HEK293 (cell line): ENCODE results near the gene LLGL1.
A peak's percentile ranks its signal among the peaks of the same experiment; 100 is the strongest.

Experiments
- CTCF ChIA-PET: fragments of 350-600 bp; formaldehyde crosslinking; extraction: SDS; loops from one replicate; lab custom pipeline; 2021; ENCODE audit warnings: antibody characterized with exemption; lab: Yijun Ruan, JAX
- POLR2A ChIA-PET: fragments of 300-600 bp; formaldehyde crosslinking; extraction: SDS; loops from one replicate; lab custom pipeline; 2020; ENCODE audit warnings: antibody characterized with exemption, inconsistent platforms; lab: Yijun Ruan, JAX
- H3K27ac ChIP-seq: fragments of 200-500 bp; sonication (Bioruptor generic); 2 replicates; pipeline ENCODE4 v1.5.1; 2014; ENCODE audit warnings: low read depth, low read length, control low read depth, inconsistent platforms; ENCODE audit errors: extremely low read depth
- H3K36me3 ChIP-seq, 2 experiments: fragments of 200-500 bp in 1 of 2; sonication (Bioruptor generic) in 1 of 2; 1 replicate in 1 of 2; 2 replicates in 1 of 2; pipeline ENCODE4 v1.5.1; 2014 to 2017; ENCODE audit warnings: inconsistent platforms in 2 of 2, low read length in 2 of 2; ENCODE audit not compliant: control insufficient read depth in 2 of 2, insufficient read depth in 1 of 2
- H3K4me1 ChIP-seq: fragments of 200-500 bp; sonication (Bioruptor generic); 2 replicates; pipeline ENCODE4 v1.5.1; 2014; ENCODE audit warnings: mild to moderate bottlenecking, low read length, inconsistent platforms; ENCODE audit not compliant: control insufficient read depth, insufficient read depth
- H3K4me3 ChIP-seq: 2 replicates; pipeline ENCODE4 v1.5.1; 2011; ENCODE audit warnings: low read depth, mild to moderate bottlenecking, control low read depth, low read length, moderate library complexity
- H3K9me3 ChIP-seq: fragments of 200-500 bp; sonication (Bioruptor generic); 2 replicates; pipeline ENCODE4 v1.5.1; 2014; ENCODE audit warnings: low read depth, low read length, inconsistent platforms; ENCODE audit not compliant: control insufficient read depth, insufficient read depth
- FEZF1 ChIP-seq: fragments of 450-650 bp; formaldehyde crosslinking; IDR thresholded peaks from 2 replicates; pipeline ENCODE4 v1.5.1; 2016; ENCODE audit warnings: missing biosample characterization, missing genetic modification characterization
- HOXC10 ChIP-seq: sonication (generic); formaldehyde crosslinking; IDR thresholded peaks from 2 replicates; pipeline ENCODE4 v1.8.1; 2023; ENCODE audit warnings: mild to moderate bottlenecking, missing genetic modification reagents
- KLF17 ChIP-seq: fragments of 450-650 bp; formaldehyde crosslinking; IDR thresholded peaks from 2 replicates; pipeline ENCODE4 v1.5.1; 2016; ENCODE audit warnings: missing biosample characterization, missing genetic modification characterization
- KLF9 ChIP-seq: fragments of 450-650 bp; formaldehyde crosslinking; IDR thresholded peaks from 2 replicates; pipeline ENCODE4 v1.5.1; 2016; ENCODE audit warnings: missing biosample characterization, missing genetic modification characterization, low read depth
- MZF1 ChIP-seq: fragments of 450-650 bp; formaldehyde crosslinking; IDR thresholded peaks from 2 replicates; pipeline ENCODE4 v1.5.1; 2017; ENCODE audit warnings: missing biosample characterization, missing genetic modification characterization, borderline replicate concordance
- REPIN1 ChIP-seq: fragments of 450-650 bp; formaldehyde crosslinking; IDR thresholded peaks from 2 replicates; pipeline ENCODE4 v1.5.1; 2017; ENCODE audit warnings: missing biosample characterization, missing genetic modification characterization, low read depth
- ZBTB1 ChIP-seq: fragments of 450-650 bp; formaldehyde crosslinking; IDR thresholded peaks from 2 replicates; pipeline ENCODE4 v1.5.1; 2016; ENCODE audit warnings: missing biosample characterization, missing genetic modification characterization
- ZBTB10 ChIP-seq: fragments of 450-650 bp; formaldehyde crosslinking; IDR thresholded peaks from 2 replicates; pipeline ENCODE4 v1.5.1; 2016; ENCODE audit warnings: missing biosample characterization, missing genetic modification characterization
- ZBTB17 ChIP-seq: fragments of 450-650 bp; formaldehyde crosslinking; IDR thresholded peaks from 2 replicates; pipeline ENCODE4 v1.5.1; 2016; ENCODE audit warnings: missing biosample characterization, missing genetic modification characterization
- ZBTB21 ChIP-seq: fragments of 450-650 bp; formaldehyde crosslinking; IDR thresholded peaks from 2 replicates; pipeline ENCODE4 v1.5.1; 2017; ENCODE audit warnings: missing biosample characterization, missing genetic modification characterization
- ZNF157 ChIP-seq: fragments of 450-650 bp; formaldehyde crosslinking; IDR thresholded peaks from 2 replicates; pipeline ENCODE4 v1.5.1; 2016; ENCODE audit warnings: missing biosample characterization, missing genetic modification characterization
- ZNF16 ChIP-seq: fragments of 450-650 bp; formaldehyde crosslinking; IDR thresholded peaks from 2 replicates; pipeline ENCODE4 v1.5.1; 2016; ENCODE audit warnings: low read depth, missing biosample characterization, missing genetic modification characterization
- ZNF174 ChIP-seq: fragments of 450-650 bp; formaldehyde crosslinking; IDR thresholded peaks from 2 replicates; pipeline ENCODE4 v1.5.0; 2017; ENCODE audit warnings: missing biosample characterization, mild to moderate bottlenecking, missing genetic modification characterization
- ZNF248 ChIP-seq: fragments of 450-650 bp; formaldehyde crosslinking; IDR thresholded peaks from 2 replicates; pipeline ENCODE4 v1.5.1; 2017; ENCODE audit warnings: missing biosample characterization, missing genetic modification characterization
- ZNF366 ChIP-seq: fragments of 450-650 bp; formaldehyde crosslinking; conservative IDR thresholded peaks from 2 replicates; pipeline ENCODE4 v1.5.1; 2016; ENCODE audit warnings: missing biosample characterization, missing genetic modification characterization
- ZNF37A ChIP-seq: fragments of 450-650 bp; IDR thresholded peaks from 2 replicates; pipeline ENCODE4 v1.5.1; 2018; ENCODE audit warnings: missing biosample characterization, missing genetic modification characterization
- ZNF391 ChIP-seq: fragments of 450-650 bp; formaldehyde crosslinking; IDR thresholded peaks from 2 replicates; pipeline ENCODE4 v1.5.1; 2016; ENCODE audit warnings: low read depth, missing biosample characterization, missing genetic modification characterization, borderline replicate concordance
- ZNF394 ChIP-seq: fragments of 450-650 bp; formaldehyde crosslinking; IDR thresholded peaks from 2 replicates; pipeline ENCODE4 v1.5.1; 2016; ENCODE audit warnings: missing biosample characterization, missing genetic modification characterization, mild to moderate bottlenecking, moderate library complexity, borderline replicate concordance
- ZNF423 ChIP-seq: fragments of 450-650 bp; formaldehyde crosslinking; IDR thresholded peaks from 2 replicates; pipeline ENCODE4 v1.5.1; 2016; ENCODE audit warnings: missing biosample characterization, missing genetic modification characterization
- ZNF510 ChIP-seq: fragments of 450-650 bp; formaldehyde crosslinking; IDR thresholded peaks from 2 replicates; pipeline ENCODE4 v1.5.1; 2018; ENCODE audit warnings: mild to moderate bottlenecking, missing genetic modification characterization, missing biosample characterization; ENCODE audit not compliant: insufficient replicate concordance
- ZNF513 ChIP-seq: fragments of 450-650 bp; IDR thresholded peaks from 2 replicates; pipeline ENCODE4 v1.5.1; 2018; ENCODE audit warnings: missing biosample characterization, missing genetic modification characterization
- ZNF555 ChIP-seq: fragments of 450-650 bp; formaldehyde crosslinking; conservative IDR thresholded peaks from 2 replicates; pipeline ENCODE4 v1.5.1; 2017; ENCODE audit warnings: missing biosample characterization, mild to moderate bottlenecking, missing genetic modification characterization, inconsistent platforms
- ZNF558 ChIP-seq: fragments of 450-650 bp; formaldehyde crosslinking; IDR thresholded peaks from 2 replicates; pipeline ENCODE4 v1.5.1; 2016; ENCODE audit warnings: missing biosample characterization, missing genetic modification characterization
- ZNF600 ChIP-seq: fragments of 450-650 bp; formaldehyde crosslinking; IDR thresholded peaks from 2 replicates; pipeline ENCODE4 v1.5.1; 2016; ENCODE audit warnings: missing biosample characterization, missing genetic modification characterization
- ZNF639 ChIP-seq: fragments of 450-650 bp; formaldehyde crosslinking; IDR thresholded peaks from 2 replicates; pipeline ENCODE4 v1.5.1; 2016; ENCODE audit warnings: missing biosample characterization, missing genetic modification characterization
- ZNF654 ChIP-seq: fragments of 450-650 bp; formaldehyde crosslinking; IDR thresholded peaks from 2 replicates; pipeline ENCODE4 v1.5.1; 2016; ENCODE audit warnings: low read depth, missing biosample characterization, missing genetic modification characterization
- ZNF660 ChIP-seq: fragments of 450-650 bp; IDR thresholded peaks from 2 replicates; pipeline ENCODE4 v1.5.1; 2018; ENCODE audit warnings: missing biosample characterization, mild to moderate bottlenecking, missing genetic modification characterization
- ZNF777 ChIP-seq: fragments of 450-650 bp; formaldehyde crosslinking; IDR thresholded peaks from 2 replicates; pipeline ENCODE4 v1.5.1; 2017; ENCODE audit warnings: missing biosample characterization, missing genetic modification characterization, borderline replicate concordance
- ZNF837 ChIP-seq: fragments of 450-650 bp; formaldehyde crosslinking; IDR thresholded peaks from 2 replicates; pipeline ENCODE4 v1.5.1; 2016; ENCODE audit warnings: missing biosample characterization, missing genetic modification characterization
- ZNF843 ChIP-seq: fragments of 450-650 bp; formaldehyde crosslinking; IDR thresholded peaks from 2 replicates; pipeline ENCODE4 v1.5.1; 2016; ENCODE audit warnings: missing biosample characterization, missing genetic modification characterization

LLGL1 gene

GRCh38 chr17:18260332-18261145, 35.1 kb downstream of the LLGL1 start, which contains the start of gene MIEF2 (continued):
- TF ChIP-seq FEZF1 (tag by site-specific recombination), result no peak; the same call in 1 of the 2 replicates
- no peak for TF ChIP-seq ZNF174 (tag by site-specific recombination)
- peak; percentile 66; the same call in 1 of the 2 replicates for TF ChIP-seq ZBTB10
- TF ChIP-seq MZF1 (tag by site-specific recombination), result no peak
- TF ChIP-seq ZNF555, result no peak
- TF ChIP-seq ZNF157 (tag by site-specific recombination), result no peak
- TF ChIP-seq KLF17 (tag by site-specific recombination), result no peak; the same call in none of the 2 replicates
- TF ChIP-seq ZBTB1 (tag by site-specific recombination), result no peak
- TF ChIP-seq REPIN1 (tag by site-specific recombination), result no peak
- no peak for TF ChIP-seq ZNF558
- TF ChIP-seq ZNF660 (tag by site-specific recombination), result no peak
- no peak for TF ChIP-seq ZNF513 (tag by site-specific recombination)
- no peak for TF ChIP-seq ZNF654 (tag by site-specific recombination)
- TF ChIP-seq ZNF366 (tag by site-specific recombination), result no peak
- no peak for TF ChIP-seq ZNF600 (tag by site-specific recombination)
- no peak for TF ChIP-seq ZNF37A (tag by site-specific recombination)
- no peak for TF ChIP-seq ZNF423 (tag by site-specific recombination)

GRCh38 chr17:18261146-18261515, 35.7 kb downstream of the LLGL1 start:
- Histone ChIP-seq H3K4me3 (peak overlapping the region; percentile 87), H3K9me3 (no peaks in the 10 kb centered on the region), H3K4me1 (peaks cover 12% of the 10 kb centered on the region), H3K36me3 (peaks cover 0 to 45% of the 10 kb centered on the region in 2 experiments; a peak in 2 of 3 replicates), H3K27ac (peak overlapping the region; percentile 92)
- POLR2A ChIA-PET, result interaction anchor here (0.9 to 4.2 kb wide), 6 partner anchors 9 to 78 kb away, joined by 3 to 24 read pairs (median 5); partner anchors contain the start of genes ALKBH5, SMCR8 and TOP3A
- CTCF ChIA-PET, result interaction anchor here (1.0 kb wide), 1 partner anchor 120 kb away, joined by 3 read pairs; no protein-coding TSS in a partner anchor
- no peak for TF ChIP-seq ZNF391 (tag by site-specific recombination)
- TF ChIP-seq KLF17 (tag by site-specific recombination), result no peak
- TF ChIP-seq ZNF843 (tag by site-specific recombination), result no peak
- no peak for TF ChIP-seq ZNF777 (tag by site-specific recombination)
- TF ChIP-seq FEZF1 (tag by site-specific recombination), result no peak
- peak; percentile 92; the same call in 1 of the 2 replicates for TF ChIP-seq ZBTB17 (tag by site-specific recombination)
- TF ChIP-seq ZNF394, result peak; percentile 99
- no peak for TF ChIP-seq ZNF248 (tag by site-specific recombination)
- peak; percentile 21; the same call in 1 of the 2 replicates for TF ChIP-seq HOXC10 (CRISPR knock-in tag)
- no peak for TF ChIP-seq ZNF510
- no peak for TF ChIP-seq ZBTB21 (tag by site-specific recombination)
- no peak for TF ChIP-seq ZNF16
- no peak for TF ChIP-seq KLF9 (tag by site-specific recombination)
- TF ChIP-seq ZNF837 (tag by site-specific recombination), result no peak
- TF ChIP-seq ZNF639 (tag by site-specific recombination), result no peak
- no peak for TF ChIP-seq ZNF157 (tag by site-specific recombination)
